HG02642 (cell line): ENCODE results near the gene WNT11.
A peak's percentile ranks its signal among the peaks of the same experiment; 100 is the strongest.

Experiments used
- ATAC-seq: cut with Tn5 transposase; IDR thresholded peaks from one replicate; pipeline ENCODE4 v1.9.1; 2021; ENCODE audit warnings: mild to moderate bottlenecking; ENCODE audit not compliant: unreplicated experiment, poor library complexity

The WNT11 gene

GRCh38 chr11:76159983-76160661 lies 46.2 kb downstream of the WNT11 start:
- no peak for ATAC-seq

- ATAC-seq: no peak
Measured at GRCh38 chr11:76159303-76159937, 46.9 kb downstream of the WNT11 start.

- ATAC-seq: no peak
Measured at GRCh38 chr11:76158394-76159302, 47.7 kb downstream of the WNT11 start.

GRCh38 chr11:76157891-76158290 lies 48.4 kb downstream of the WNT11 start:
- ATAC-seq: no peak

GRCh38 chr11:76156971-76157427 lies 49.3 kb downstream of the WNT11 start:
- ATAC-seq: no peak

GRCh38 chr11:76155500-76156227 lies 50.6 kb downstream of the WNT11 start:
- ATAC-seq: no peak

GRCh38 chr11:76153571-76153923 lies 52.8 kb downstream of the WNT11 start:
- ATAC-seq: no peak

- peak; percentile 50 for ATAC-seq
Measured at GRCh38 chr11:76152741-76153570, 53.3 kb downstream of the WNT11 start.

- peak; percentile 70 for ATAC-seq
Measured at GRCh38 chr11:76152086-76152681, 54.1 kb downstream of the WNT11 start.

GRCh38 chr11:76151556-76152085 lies 54.7 kb downstream of the WNT11 start:
- ATAC-seq: no peak

- no peak for ATAC-seq
Measured at GRCh38 chr11:76150141-76150540, 56.2 kb downstream of the WNT11 start.

GRCh38 chr11:76149713-76150112 lies 56.6 kb downstream of the WNT11 start:
- no peak for ATAC-seq

- ATAC-seq: no peak
Measured at GRCh38 chr11:76148941-76149613, 57.2 kb downstream of the WNT11 start.

- ATAC-seq: no peak
Measured at GRCh38 chr11:76148231-76148630, 58.1 kb downstream of the WNT11 start.

GRCh38 chr11:76147106-76147740 lies 59.1 kb downstream of the WNT11 start:
- no peak for ATAC-seq

- no peak for ATAC-seq
Measured at GRCh38 chr11:76143274-76143673, 63.0 kb downstream of the WNT11 start.

- no peak for ATAC-seq
Measured at GRCh38 chr11:76141901-76142588, 64.3 kb downstream of the WNT11 start.
